HCT116 (cell line): ENCODE data around the gene SLC1A1.

Experiments used
- EZH2 ChIP-seq: fragments of 200-600 bp; sonication (generic); IDR thresholded peaks from 2 replicates; pipeline ENCODE4 v1.6.1; 2017; ENCODE audit warnings: antibody characterized with exemption, mixed run types
- MAX ChIP-seq: IDR thresholded peaks from 2 replicates; pipeline ENCODE4 v1.6.1; 2012
- POLR2A ChIP-seq: IDR thresholded peaks from 2 replicates; pipeline ENCODE4 v1.7.0; 2011; ENCODE audit warnings: borderline replicate concordance; ENCODE audit not compliant: insufficient read depth, insufficient read length; ENCODE audit errors: extremely low read depth
- SP1 ChIP-seq: IDR thresholded peaks from 2 replicates; pipeline ENCODE4 v1.6.1; 2012; ENCODE audit warnings: low read depth
- SRF ChIP-seq: IDR thresholded peaks from 2 replicates; pipeline ENCODE4 v1.6.1; 2012; ENCODE audit warnings: low read depth
- ZFX ChIP-seq: fragments of 450-650 bp; IDR thresholded peaks from 2 replicates; pipeline ENCODE4 v1.6.1; 2017
- TF ChIP-seq, protein P1 (sequence below), 3 experiments: fragments of 200-600 bp in 1 of 3; sonication (generic) in 1 of 3; IDR thresholded peaks in 2 of 3; conservative IDR thresholded peaks in 1 of 3; 2 replicates each; pipeline ENCODE4 v1.5.1; 2012 to 2017; ENCODE audit warnings: low read depth in 2 of 3, low read length in 2 of 3, antibody characterized with exemption in 1 of 3, borderline replicate concordance in 1 of 3, control low read depth in 1 of 3, mild to moderate bottlenecking in 1 of 3, mixed read lengths in 1 of 3, mixed run types in 1 of 3, moderate library complexity in 1 of 3; ENCODE audit not compliant: insufficient read depth in 1 of 3
- TF ChIP-seq, protein P2 (sequence below): IDR thresholded peaks from 2 replicates; pipeline ENCODE4 v1.6.1; 2012

DNA sequence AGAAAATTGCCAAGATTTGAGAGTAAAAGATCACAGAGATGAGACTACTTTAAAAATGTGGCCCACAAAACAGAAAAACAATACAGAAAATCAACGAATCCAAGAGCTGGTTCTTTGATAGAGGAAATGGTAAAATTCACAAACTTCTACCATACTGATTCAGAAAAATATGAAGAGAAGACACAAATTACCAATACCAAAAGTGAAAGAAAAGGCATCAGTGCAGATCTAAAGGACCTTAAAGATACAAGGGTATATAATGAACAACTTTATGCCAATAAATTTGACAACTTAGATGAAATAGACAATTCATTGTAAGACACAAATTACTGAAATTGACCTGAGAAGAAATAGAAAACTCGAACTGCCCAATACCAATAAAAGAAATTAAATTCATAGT is 24.4 kb upstream of the SLC1A1 start:
- TF ChIP-seq, protein P1, sequence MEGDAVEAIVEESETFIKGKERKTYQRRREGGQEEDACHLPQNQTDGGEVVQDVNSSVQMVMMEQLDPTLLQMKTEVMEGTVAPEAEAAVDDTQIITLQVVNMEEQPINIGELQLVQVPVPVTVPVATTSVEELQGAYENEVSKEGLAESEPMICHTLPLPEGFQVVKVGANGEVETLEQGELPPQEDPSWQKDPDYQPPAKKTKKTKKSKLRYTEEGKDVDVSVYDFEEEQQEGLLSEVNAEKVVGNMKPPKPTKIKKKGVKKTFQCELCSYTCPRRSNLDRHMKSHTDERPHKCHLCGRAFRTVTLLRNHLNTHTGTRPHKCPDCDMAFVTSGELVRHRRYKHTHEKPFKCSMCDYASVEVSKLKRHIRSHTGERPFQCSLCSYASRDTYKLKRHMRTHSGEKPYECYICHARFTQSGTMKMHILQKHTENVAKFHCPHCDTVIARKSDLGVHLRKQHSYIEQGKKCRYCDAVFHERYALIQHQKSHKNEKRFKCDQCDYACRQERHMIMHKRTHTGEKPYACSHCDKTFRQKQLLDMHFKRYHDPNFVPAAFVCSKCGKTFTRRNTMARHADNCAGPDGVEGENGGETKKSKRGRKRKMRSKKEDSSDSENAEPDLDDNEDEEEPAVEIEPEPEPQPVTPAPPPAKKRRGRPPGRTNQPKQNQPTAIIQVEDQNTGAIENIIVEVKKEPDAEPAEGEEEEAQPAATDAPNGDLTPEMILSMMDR (IDR thresholded peaks at IDR 0.05 in 2 of 3, conservative IDR thresholded peaks at IDR 0.05 in 1 of 3; ENCODE audit: borderline replicate concordance in 1 of 3, insufficient read depth in 1 of 3, low read depth in 2 of 3, low read length in 2 of 3), result no peak
- no peak for TF ChIP-seq POLR2A
- no peak for TF ChIP-seq SP1
- TF ChIP-seq MAX, result no peak
- TF ChIP-seq ZFX, result no peak
- TF ChIP-seq, protein P2, sequence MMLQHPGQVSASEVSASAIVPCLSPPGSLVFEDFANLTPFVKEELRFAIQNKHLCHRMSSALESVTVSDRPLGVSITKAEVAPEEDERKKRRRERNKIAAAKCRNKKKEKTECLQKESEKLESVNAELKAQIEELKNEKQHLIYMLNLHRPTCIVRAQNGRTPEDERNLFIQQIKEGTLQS, result no peak
- no peak for TF ChIP-seq EZH2
- no peak for TF ChIP-seq SRF
